ENCODE measurements around the gene HYAL4.
"Not testable (repeated sequence)": the region's sequence is repeated elsewhere in the genome, so short reads cannot be mapped to it uniquely, and the experiment has no call there.

The HYAL4 gene

DNA sequence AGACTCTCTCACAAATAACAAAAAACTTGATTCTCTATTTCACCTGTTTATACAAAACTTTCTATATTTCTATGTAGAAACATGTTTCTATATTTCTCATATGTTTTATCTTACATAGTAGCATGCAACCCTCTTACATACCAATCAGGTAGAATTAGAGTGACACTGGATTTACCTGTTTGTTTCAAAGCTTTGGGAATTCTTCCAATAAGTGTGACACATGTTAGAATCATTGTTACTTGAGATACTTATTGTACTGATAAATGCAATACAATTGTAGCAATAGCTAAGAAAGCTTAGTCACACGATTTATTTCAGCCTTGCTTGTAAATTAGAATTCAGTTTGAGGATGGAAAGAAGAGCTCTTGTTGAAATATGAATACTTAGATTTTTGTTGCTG, 4.9 kb downstream of the HYAL4 start:
- DNase-seq: no peak

DNA sequence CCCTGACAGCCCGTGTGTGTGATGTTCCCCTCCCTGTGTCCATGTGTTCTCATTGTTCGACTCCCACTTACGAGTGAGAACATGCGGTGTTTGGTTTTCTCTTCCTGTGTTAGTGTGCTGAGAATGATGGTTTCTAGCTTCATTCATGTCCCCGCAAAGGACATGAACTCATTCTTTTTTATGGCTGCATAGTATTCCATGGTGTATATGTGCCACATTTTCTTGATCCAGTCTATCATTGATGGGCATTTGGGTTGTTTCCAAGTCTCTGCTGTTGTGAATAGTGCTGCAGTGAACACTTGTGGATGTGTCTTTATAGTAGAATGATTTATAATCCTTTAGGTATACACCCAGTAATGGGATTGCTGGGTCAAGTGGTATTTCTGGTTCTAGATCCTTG, 6.4 kb downstream of the HYAL4 start:
- not testable (repeated sequence) for DNase-seq

DNA sequence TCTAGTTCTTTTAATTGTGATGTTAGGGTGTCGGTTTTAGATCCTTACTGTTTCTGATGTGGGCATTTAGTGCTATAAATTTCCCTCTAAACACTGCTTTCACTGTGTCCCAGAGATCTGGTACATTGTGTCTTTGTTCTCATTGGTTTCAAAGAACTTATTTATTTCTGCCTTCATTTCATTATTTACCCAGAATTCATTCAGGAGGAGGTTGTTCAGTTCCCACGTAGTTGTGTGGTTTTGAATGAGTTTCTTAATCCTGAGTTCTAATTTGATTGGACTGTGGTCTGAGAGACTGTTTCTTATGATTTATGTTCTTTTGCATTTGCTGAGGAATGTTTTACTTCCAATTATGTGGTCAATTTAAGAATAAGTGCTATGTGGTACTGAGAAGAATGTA, 9.3 kb downstream of the HYAL4 start:
- not testable (repeated sequence) for DNase-seq

DNA sequence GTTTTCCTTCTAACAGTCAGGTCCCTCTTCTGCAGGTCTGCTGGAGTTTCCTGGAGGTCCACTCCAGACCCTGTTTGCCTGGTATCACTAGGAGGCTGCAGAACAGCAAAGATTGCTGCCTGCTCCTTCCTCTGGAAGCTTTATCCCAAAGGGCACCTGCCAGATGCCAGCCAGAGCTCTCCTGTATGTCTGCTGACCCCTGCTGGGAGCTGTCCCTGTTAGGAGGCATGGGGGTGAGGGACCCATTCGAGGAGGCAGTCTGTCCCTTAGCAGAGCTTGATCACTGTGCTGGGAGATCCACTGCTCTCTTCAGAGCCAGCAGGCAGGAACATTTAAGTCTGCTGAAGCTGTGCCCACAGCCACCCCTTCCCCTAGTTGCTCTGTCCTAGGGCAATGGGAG, 11.5 kb downstream of the HYAL4 start:
- DNase-seq: not testable (repeated sequence)

DNA sequence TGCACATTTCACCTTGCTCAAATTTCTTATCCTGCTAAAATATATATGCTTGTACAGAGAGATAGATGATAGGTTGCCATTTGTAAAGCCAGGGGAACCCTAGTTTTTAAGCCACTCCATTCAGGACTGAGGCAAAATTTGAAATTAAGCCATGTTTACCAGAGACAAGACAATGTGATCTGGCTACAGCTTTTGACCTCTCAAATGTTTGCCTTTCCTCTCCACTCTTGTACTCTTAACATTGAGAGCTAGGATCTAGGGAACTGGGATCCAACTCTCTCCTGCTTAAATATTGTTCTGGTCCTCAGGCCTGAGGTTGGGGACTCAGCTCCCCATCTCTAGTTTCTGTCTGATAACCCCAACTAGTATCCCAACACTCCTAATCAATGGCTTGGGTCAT, 15.9 kb downstream of the HYAL4 start:
- no peak for DNase-seq

DNA sequence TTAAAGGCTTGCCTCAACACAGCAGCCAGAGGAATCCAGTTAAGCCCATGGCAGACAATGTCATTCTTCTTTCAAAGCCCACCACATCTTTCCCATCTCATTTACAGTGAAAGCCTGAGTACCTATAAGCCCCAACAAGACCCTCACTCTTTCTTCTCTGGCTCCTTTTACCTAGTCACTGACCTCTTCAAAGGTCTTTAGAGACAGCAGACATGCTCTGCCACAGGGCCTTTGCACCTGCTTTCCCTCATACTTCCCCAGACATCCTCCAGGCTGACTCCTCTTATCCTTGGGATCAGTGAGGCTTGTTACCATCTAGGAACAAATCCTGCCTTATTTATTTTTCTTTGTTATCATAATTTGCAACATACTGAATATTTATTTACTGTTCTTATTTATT, 17.8 kb downstream of the HYAL4 start:
- DNase-seq: no peak

- no peak for DNase-seq
Measured at GRCh38 chr7:123863461-123863860, 18.5 kb downstream of the HYAL4 start.

DNA sequence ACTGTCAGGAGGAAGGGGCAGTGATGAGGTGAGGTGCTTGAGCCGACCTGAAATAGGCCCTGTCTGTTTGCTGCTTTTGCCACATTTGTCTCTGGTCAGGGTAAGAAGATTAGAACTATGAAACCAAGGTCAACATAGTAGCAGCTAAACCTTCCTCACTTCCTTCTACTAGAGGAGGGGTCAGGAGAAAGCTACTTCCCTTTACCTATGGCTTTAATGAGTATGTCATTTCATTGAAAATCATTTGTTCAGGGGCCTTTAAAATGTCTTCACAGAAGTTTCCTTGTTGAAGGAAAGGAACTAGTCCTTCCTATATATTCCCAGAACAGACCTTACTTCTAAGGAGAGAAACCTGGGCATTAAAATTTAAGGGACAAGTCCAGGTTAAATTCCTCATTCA, 19.0 kb downstream of the HYAL4 start:
- DNase-seq: no peak

DNA sequence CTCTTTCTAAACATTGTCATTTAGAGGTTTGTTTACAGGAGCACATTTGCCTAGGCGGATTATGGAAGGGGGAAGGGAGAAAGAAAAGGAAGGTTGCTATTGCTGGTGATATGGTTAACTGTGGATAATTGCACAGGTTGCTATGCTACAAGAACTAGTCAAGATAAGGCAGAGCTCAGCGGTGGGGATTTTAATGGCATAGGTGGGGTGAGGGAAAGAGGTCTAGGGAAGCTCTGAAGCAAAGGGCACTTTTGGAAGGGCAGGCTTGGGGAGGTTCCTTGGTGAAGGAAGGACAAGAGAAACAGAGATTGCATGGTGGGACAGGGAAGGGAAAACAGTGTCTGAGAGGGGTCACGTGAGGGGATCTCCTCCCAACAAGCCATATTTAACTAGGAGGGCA, 19.5 kb downstream of the HYAL4 start:
- no peak for DNase-seq

- DNase-seq: no peak
Measured at GRCh38 chr7:123864966-123865365, 20.0 kb downstream of the HYAL4 start.

DNA sequence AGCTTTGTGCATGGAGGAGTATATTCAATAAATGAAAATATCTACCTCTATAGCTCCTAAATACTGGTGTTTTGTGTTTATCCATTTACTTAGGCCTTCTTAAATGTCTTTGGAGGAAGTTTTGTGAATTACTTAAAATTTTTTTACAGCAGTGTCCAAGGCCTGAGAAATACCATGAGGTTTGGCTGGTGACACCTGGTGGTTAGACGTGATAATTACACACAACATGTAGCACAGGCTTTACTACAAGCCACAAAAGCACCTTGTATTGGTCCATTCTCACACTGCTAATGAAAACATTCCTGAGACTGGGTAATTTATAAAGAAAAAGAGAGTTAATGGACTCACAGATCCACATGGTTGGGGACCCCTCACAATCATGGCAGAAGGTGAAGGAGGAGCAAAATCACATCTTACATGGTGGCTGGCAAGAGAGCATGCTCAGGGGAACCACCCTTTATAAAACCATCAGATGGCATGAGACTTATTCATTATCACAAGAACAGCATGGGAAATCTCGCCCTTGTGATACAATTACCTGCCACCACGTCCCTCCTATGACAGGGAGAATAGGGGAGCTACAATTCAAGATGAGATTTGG, 20.6 kb downstream of the HYAL4 start:
- peak; percentile 63 for DNase-seq

DNA sequence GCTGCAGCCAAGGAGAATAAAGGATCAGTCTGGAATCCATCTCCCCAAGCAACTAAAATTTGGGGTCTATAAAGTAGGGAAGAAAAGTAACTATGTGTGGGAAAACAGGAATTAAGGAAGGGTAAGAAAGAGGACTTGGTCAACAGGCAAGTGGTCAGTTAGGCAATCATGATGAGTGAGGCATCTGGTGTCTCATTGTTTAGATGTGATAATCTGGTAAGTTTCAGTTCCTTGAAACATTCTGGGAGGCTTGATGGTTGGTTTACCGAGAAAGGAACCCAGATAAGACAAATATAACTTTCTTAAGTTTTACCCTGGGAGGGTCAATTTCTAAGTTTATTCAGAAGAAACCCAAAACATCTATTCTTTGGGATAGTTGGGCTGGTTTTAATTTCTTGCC, 22.3 kb downstream of the HYAL4 start:
- DNase-seq: no peak

DNA sequence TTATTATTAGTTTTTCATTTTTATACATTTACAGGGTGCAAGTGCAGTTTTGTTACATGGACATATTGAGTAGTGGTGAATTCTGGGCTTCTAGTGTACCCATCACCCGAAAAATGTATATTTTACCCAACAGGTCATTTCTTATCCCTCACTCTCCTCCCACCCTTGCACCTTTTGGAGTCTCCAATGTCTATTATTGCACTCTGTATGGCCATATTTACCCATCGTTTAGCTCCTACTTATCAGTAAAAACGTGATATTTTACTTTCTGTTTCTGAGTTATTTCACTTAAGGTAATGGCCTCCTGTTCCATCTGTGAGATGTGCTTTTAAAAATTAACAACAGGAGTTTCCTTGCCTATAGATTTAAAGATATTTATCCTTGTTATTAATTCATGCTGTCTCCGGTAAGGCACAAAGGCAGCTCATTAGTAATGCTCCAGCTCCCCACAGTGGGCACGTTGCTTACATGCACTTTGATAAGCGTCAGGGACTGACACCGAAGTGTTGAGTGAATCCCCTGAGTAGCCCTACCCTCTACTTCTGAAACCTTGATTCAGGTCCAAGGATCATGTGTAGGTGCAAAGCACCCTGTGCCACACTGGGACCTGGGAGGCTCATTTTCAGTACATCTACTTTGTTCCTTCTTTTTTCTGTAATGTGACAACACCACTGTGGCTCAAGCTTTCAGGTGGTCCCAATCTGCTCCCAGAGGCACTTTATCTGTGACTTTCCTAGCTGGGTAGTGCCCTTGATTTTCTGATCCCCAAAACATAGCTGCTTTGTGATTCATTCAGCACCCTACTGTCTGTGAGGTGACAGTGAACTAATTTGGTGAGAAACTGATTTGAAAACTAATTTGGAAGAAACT, 27.3 kb downstream of the HYAL4 start:
- peak; percentile 50 for DNase-seq

DNA sequence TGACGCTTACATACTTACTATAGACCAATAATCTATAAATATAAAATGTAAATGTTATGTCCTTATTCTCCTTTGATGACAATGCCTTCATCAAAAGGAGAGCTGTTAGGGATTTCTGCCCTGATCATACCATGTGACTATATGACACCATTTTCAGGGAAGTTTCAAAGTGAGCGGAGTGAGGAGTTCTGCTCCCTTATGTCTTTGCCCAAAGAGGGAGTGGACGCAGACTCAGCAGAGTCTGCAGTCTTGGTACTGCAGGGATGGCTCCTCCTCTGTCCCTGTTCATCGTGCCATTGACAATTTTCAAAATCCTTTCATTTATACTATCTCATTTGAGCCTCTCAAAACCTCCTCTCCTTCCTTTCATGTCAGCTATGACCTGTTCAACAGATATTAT, 27.9 kb downstream of the HYAL4 start:
- no peak for DNase-seq

DNA sequence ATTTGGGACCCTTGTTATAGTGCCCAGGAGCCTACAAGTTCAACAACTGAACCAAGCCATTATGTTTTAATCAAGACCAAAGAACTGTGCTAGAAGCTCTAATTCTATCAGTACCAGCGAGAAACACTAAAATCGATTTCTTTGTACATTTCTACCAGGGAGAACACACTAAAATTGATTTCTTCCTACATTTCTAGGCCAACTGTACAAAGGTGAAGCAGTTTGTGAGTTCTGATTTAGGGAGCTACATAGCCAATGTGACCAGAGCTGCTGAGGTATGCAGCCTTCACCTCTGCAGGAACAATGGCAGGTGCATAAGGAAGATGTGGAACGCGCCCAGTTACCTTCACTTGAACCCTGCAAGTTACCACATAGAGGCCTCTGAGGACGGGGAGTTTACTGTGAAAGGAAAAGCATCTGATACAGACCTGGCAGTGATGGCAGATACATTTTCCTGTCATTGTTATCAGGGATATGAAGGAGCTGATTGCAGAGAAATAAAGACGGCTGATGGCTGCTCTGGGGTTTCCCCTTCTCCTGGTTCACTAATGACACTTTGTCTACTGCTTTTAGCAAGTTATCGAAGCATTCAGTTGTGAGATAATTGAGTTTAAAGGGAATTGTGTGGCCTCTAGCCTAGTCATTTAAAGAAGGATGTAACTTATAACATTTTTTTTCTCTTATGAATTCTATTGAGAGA, 31.7 kb downstream of the HYAL4 start:
- DNase-seq: no peak

DNA sequence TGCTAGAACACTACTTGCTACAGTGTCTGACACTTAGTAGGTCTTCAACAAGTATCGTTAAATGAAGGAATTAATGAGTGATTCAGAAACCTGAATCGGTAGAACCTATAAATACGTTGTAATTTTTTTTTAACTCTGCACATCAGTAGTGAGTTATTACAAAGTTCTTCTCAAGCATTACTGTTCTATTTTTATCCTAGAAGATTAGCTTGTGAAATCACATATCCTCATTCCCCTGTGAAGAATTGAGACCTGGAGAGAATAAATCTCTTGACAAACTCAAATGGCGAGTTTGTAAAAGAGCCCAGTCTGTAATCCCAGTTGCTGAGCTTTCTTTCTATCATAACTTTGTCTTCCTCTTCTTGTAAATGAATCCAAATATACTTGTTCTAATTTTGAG, 34.7 kb downstream of the HYAL4 start:
- DNase-seq: no peak

GRCh38 chr7:123881300-123881699, 36.3 kb downstream of the HYAL4 start:
- DNase-seq: no peak

- no peak for DNase-seq
Measured at GRCh38 chr7:123883154-123883553, 38.2 kb downstream of the HYAL4 start.

- DNase-seq: no peak
Measured at GRCh38 chr7:123888192-123888591, 43.2 kb downstream of the HYAL4 start.

GRCh38 chr7:123894753-123895152, 49.8 kb downstream of the HYAL4 start:
- not testable (repeated sequence) for DNase-seq

DNA sequence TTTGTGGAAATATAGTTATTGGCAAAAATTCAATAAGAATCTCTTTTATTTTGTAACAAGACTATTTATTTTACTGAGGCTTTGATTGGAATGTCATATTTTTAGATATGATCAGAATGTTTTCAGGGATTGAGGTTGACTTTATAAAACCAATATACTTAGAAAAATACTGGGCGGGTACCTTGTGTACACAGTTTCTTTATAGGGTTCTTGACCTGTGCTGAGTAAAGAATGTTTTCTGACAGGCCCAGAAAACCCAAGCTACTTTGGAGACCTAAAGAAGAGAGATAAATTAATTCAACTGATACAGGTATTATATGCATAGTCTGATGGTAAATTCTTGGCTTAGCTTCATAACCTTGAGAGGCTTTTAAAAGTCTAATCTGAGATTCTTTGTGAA, 56.1 kb downstream of the HYAL4 start:
- DNase-seq: no peak

GRCh38 chr7:123905714-123906113, 60.7 kb downstream of the HYAL4 start:
- DNase-seq: no peak

DNA sequence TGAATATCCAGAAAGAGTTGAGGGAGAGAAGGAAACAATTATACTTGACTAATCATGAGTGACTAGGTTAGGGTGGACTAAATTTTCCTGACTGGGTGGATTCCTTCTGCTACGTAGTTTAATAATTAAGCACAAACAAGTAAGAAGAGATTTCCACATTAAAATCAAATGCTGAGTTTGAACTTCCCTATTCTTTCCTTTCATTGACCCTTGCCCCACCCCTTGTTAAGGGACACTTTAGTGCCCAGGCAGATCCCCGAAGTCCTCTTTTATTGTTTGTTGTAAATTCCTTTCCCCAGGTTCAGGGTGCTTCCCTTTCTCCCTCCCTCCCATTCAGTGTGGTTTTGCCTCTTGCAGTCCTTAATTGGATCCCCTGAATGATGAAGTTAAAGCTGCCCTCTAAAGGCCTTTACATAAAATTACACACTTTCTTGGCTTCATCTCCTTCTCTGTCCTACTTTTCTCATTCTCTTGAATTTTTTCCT, 71.3 kb downstream of the HYAL4 start:
- no peak for DNase-seq

DNA sequence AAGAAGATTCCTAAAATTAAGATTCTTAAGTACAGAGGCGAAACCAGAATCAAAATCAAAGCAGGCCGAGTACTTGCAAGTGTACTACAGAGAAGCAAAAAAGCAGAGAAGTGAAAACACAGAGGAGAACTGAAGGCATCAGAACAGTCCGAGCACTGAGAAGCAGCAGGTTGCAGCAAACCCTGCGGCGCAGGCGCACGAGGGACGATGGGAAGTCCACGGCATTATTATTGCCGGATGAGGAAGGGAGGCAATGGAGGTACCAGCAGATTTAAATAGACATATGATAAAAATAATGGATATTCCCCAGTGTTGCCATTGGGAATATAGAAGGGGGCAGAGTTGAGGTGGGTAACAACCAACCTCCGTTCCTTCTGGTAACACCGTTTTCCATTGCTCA, 72.9 kb downstream of the HYAL4 start:
- DNase-seq: no peak
